GM23338 (cell line): ENCODE measurements around the gene RPL37. TPM values are rescaled to one million over a fixed set of nuclear protein-coding genes. Genes with fewer than 3 reads are reported as not detected.
"Not testable (repeated sequence)": the region's sequence is repeated elsewhere in the genome, so short reads cannot be mapped to it uniquely, and the experiment has no call there.

Experiments
- ATAC-seq: fragments of 200-7000 bp; cut with Tn5 transposase; 3 replicates; pipeline ENCODE4 v1.9.1; 2020
- DNase-seq: peaks from one replicate; pipeline ENCODE4 v3.0.0-alpha.2; 2015; ENCODE audit warnings: low spot score
- H2AFZ ChIP-seq: fragments of 200-600 bp; sonication (generic); 2 replicates; pipeline ENCODE4 v1.8.0; 2016; ENCODE audit warnings: antibody characterized with exemption, mild to moderate bottlenecking, moderate library complexity
- H3F3A ChIP-seq: fragments of 200-600 bp; sonication (generic); replicated peaks from 2 replicates; pipeline ENCODE4 v1.8.0; 2017; ENCODE audit warnings: antibody characterized with exemption, mixed run types, low read depth
- H3K27ac ChIP-seq: fragments of 200-600 bp; sonication (generic); 2 replicates; pipeline ENCODE4 v1.6.1; 2016; ENCODE audit warnings: low read depth
- H3K27me3 ChIP-seq: fragments of 200-600 bp; sonication (generic); 2 replicates; pipeline ENCODE4 v1.8.0; 2016; ENCODE audit warnings: mild to moderate bottlenecking, mixed run types, moderate library complexity; ENCODE audit not compliant: insufficient read depth
- H3K36me3 ChIP-seq: fragments of 200-600 bp; sonication (generic); 2 replicates; pipeline ENCODE4 v1.8.0; 2016; ENCODE audit warnings: mild to moderate bottlenecking; ENCODE audit not compliant: insufficient read depth
- H3K4me1 ChIP-seq: fragments of 200-600 bp; sonication (generic); 2 replicates; pipeline ENCODE4 v1.8.0; 2016; ENCODE audit warnings: mild to moderate bottlenecking, moderate library complexity; ENCODE audit not compliant: insufficient read depth
- H3K4me2 ChIP-seq: fragments of 200-600 bp; sonication (generic); 2 replicates; pipeline ENCODE4 v1.7.1; 2017; ENCODE audit warnings: mixed run types
- H3K4me3 ChIP-seq: fragments of 200-600 bp; sonication (generic); 2 replicates; pipeline ENCODE4 v1.6.1; 2016; ENCODE audit warnings: mixed run types
- H3K79me2 ChIP-seq: fragments of 200-600 bp; sonication (generic); replicated peaks from 2 replicates; pipeline ENCODE4 v1.8.0; 2017; ENCODE audit warnings: mild to moderate bottlenecking; ENCODE audit not compliant: insufficient read depth
- H3K9me2 ChIP-seq: fragments of 200-600 bp; sonication (generic); 2 replicates; pipeline ENCODE4 v1.8.0; 2017; ENCODE audit not compliant: insufficient read depth
- H4K20me1 ChIP-seq: fragments of 200-600 bp; sonication (generic); replicated peaks from 2 replicates; pipeline ENCODE4 v1.8.0; 2017; ENCODE audit warnings: mild to moderate bottlenecking; ENCODE audit not compliant: insufficient read depth
- H3K27ac Mint-ChIP-seq: 2 replicates; pipeline ENCODE4 v1.8.0; 2020; ENCODE audit warnings: inconsistent platforms, mild to moderate bottlenecking, moderate library complexity, mixed read lengths
- H3K27me3 Mint-ChIP-seq: 3 replicates; pipeline ENCODE4 v1.8.0; 2022; ENCODE audit warnings: low read depth, mild to moderate bottlenecking, moderate library complexity, mixed read lengths, inconsistent platforms; ENCODE audit not compliant: insufficient read depth, poor library complexity
- H3K36me3 Mint-ChIP-seq: 3 replicates; pipeline ENCODE4 v1.8.0; 2021; ENCODE audit warnings: low read depth, mild to moderate bottlenecking, inconsistent platforms, moderate library complexity, mixed read lengths
- H3K4me1 Mint-ChIP-seq: 3 replicates; pipeline ENCODE4 v1.8.0; 2020; ENCODE audit warnings: mild to moderate bottlenecking, inconsistent platforms, mixed read lengths
- H3K4me3 Mint-ChIP-seq: 3 replicates; pipeline ENCODE4 v1.8.0; 2021; ENCODE audit warnings: moderate library complexity, mild to moderate bottlenecking, inconsistent platforms, mixed read lengths
- H3K9me3 Mint-ChIP-seq: 3 replicates; pipeline ENCODE4 v1.8.0; 2020; ENCODE audit warnings: moderate library complexity, mild to moderate bottlenecking, inconsistent platforms, mixed read lengths
- CREB1 ChIP-seq: fragments of 250-450 bp; sonication (Bioruptor Pico); IDR thresholded peaks from 2 replicates; pipeline ENCODE4 v1.5.0; 2020; ENCODE audit warnings: low read depth, mild to moderate bottlenecking, moderate library complexity
- ETS1 ChIP-seq: IDR thresholded peaks from 2 replicates; pipeline ENCODE4 v1.6.1; 2016; ENCODE audit warnings: antibody characterized with exemption
- EZH2phosphoT487 ChIP-seq: fragments of 200-600 bp; sonication (generic); IDR thresholded peaks from one replicate; pipeline ENCODE4 v1.8.1; 2018; ENCODE audit warnings: antibody characterized with exemption; ENCODE audit not compliant: unreplicated experiment
- JUNB ChIP-seq: IDR thresholded peaks from one replicate; pipeline ENCODE4 v1.6.1; 2016; ENCODE audit warnings: antibody characterized with exemption; ENCODE audit not compliant: unreplicated experiment
- NANOG ChIP-seq: IDR thresholded peaks from 2 replicates; pipeline ENCODE4 v1.6.1; 2016; ENCODE audit warnings: antibody characterized with exemption, borderline replicate concordance
- POLR2AphosphoS5 ChIP-seq: IDR thresholded peaks from 2 replicates; pipeline ENCODE4 v1.6.1; 2016; ENCODE audit warnings: antibody characterized with exemption, low read depth
- ZNF114 ChIP-seq: fragments of 250-450 bp; sonication (Bioruptor Pico); IDR thresholded peaks from 2 replicates; pipeline ENCODE4 v1.5.0; 2020; ENCODE audit warnings: mild to moderate bottlenecking, moderate library complexity
- polyA plus RNA-seq: library from polyadenylated mRNA; unstranded; fragments of >200 nt; fragmentation: Nextera tagmentation; extraction: Ambion mirVana; gene quantifications from 2 replicates; pipeline ENCODE4 v1.2.1, GENCODE V29; 2016
- total RNA-seq: library from RNA; depleted of rRNA; stranded (reverse); fragments of >200 nt; shearing (Covaris generic); gene quantifications from 2 replicates; pipeline ENCODE4 v1.2.3, GENCODE V29; 2014
- TF ChIP-seq, protein P1 (sequence below): fragments of 250-450 bp; sonication (Bioruptor Pico); IDR thresholded peaks from 2 replicates; pipeline ENCODE4 v1.5.0; 2020; ENCODE audit warnings: mild to moderate bottlenecking, moderate library complexity

RPL37 gene
- total and polyA plus RNA-seq, 2 experiments from 2014 or later = 104 to 3,283 TPM

DNA sequence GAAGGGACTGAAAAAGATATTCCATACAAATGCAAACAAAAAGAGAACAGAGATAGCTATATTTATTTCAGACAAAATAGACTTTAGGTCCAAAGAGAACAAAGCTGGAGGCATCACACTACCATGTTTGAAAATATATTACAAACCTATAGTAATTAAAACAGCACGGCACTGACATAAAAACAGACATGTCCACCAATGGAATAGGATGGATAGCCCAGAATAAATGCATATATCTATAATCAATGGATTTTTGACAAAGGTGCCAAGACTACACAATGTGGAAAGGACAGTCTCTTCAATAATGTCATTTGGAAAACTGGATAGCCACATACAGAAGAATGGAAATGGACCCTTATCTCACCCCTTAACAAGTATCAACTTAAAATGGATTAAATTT is 47.0 kb downstream of the RPL37 start:
- no peaks in the 10 kb centered on the region; the same call in 1 of the 2 replicates for H3K36me3 ChIP-seq
- no peaks in the 10 kb centered on the region for H3K9me2 ChIP-seq
- no peaks in the 10 kb centered on the region for H3K27me3 Mint-ChIP-seq
- no peak overlapping the region for H3K4me2 ChIP-seq
- H3F3A ChIP-seq = no peaks in the 10 kb centered on the region
- DNase-seq (no peak), ATAC-seq (no peak)
- peaks cover 51% of the 10 kb centered on the region for H4K20me1 ChIP-seq
- H3K27me3 ChIP-seq = no peaks in the 10 kb centered on the region
- no peak overlapping the region for H2AFZ ChIP-seq
- TF ChIP-seq ETS1 (no peak), POLR2AphosphoS5 (no peak), CREB1 (no peak), NANOG (no peak), ZNF114 (CRISPR knock-in tag) (no peak), JUNB (no peak), EZH2phosphoT487 (no peak)
- TF ChIP-seq, protein P1, sequence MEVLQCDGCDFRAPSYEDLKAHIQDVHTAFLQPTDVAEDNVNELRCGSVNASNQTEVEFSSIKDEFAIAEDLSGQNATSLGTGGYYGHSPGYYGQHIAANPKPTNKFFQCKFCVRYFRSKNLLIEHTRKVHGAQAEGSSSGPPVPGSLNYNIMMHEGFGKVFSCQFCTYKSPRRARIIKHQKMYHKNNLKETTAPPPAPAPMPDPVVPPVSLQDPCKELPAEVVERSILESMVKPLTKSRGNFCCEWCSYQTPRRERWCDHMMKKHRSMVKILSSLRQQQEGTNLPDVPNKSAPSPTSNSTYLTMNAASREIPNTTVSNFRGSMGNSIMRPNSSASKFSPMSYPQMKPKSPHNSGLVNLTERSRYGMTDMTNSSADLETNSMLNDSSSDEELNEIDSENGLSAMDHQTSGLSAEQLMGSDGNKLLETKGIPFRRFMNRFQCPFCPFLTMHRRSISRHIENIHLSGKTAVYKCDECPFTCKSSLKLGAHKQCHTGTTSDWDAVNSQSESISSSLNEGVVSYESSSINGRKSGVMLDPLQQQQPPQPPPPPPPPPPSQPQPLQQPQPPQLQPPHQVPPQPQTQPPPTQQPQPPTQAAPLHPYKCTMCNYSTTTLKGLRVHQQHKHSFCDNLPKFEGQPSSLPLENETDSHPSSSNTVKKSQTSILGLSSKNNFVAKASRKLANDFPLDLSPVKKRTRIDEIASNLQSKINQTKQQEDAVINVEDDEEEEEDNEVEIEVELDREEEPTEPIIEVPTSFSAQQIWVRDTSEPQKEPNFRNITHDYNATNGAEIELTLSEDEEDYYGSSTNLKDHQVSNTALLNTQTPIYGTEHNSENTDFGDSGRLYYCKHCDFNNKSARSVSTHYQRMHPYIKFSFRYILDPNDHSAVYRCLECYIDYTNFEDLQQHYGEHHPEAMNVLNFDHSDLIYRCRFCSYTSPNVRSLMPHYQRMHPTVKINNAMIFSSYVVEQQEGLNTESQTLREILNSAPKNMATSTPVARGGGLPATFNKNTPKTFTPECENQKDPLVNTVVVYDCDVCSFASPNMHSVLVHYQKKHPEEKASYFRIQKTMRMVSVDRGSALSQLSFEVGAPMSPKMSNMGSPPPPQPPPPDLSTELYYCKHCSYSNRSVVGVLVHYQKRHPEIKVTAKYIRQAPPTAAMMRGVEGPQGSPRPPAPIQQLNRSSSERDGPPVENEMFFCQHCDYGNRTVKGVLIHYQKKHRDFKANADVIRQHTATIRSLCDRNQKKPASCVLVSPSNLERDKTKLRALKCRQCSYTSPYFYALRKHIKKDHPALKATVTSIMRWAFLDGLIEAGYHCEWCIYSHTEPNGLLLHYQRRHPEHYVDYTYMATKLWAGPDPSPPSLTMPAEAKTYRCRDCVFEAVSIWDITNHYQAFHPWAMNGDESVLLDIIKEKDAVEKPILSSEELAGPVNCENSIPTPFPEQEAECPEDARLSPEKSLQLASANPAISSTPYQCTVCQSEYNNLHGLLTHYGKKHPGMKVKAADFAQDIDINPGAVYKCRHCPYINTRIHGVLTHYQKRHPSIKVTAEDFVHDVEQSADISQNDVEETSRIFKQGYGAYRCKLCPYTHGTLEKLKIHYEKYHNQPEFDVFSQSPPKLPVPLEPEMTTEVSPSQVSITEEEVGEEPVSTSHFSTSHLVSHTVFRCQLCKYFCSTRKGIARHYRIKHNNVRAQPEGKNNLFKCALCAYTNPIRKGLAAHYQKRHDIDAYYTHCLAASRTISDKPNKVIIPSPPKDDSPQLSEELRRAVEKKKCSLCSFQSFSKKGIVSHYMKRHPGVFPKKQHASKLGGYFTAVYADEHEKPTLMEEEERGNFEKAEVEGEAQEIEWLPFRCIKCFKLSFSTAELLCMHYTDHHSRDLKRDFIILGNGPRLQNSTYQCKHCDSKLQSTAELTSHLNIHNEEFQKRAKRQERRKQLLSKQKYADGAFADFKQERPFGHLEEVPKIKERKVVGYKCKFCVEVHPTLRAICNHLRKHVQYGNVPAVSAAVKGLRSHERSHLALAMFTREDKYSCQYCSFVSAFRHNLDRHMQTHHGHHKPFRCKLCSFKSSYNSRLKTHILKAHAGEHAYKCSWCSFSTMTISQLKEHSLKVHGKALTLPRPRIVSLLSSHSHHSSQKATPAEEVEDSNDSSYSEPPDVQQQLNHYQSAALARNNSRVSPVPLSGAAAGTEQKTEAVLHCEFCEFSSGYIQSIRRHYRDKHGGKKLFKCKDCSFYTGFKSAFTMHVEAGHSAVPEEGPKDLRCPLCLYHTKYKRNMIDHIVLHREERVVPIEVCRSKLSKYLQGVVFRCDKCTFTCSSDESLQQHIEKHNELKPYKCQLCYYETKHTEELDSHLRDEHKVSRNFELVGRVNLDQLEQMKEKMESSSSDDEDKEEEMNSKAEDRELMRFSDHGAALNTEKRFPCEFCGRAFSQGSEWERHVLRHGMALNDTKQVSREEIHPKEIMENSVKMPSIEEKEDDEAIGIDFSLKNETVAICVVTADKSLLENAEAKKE (CRISPR knock-in tag) = no peak
- H3K4me3 ChIP-seq = no peak overlapping the region
- no peak overlapping the region for H3K27ac Mint-ChIP-seq
- H3K4me3 Mint-ChIP-seq = no peak overlapping the region
- H3K4me1 Mint-ChIP-seq = no peaks in the 10 kb centered on the region; the same call in 1 of the 3 replicates
- peaks cover 7% of the 10 kb centered on the region; the same call in 2 of the 3 replicates for H3K9me3 Mint-ChIP-seq
- no peak overlapping the region for H3K27ac ChIP-seq
- no peaks in the 10 kb centered on the region for H3K4me1 ChIP-seq
- H3K36me3 Mint-ChIP-seq = peaks cover 21% of the 10 kb centered on the region
- H3K79me2 ChIP-seq = peaks cover 100% of the 10 kb centered on the region

DNA sequence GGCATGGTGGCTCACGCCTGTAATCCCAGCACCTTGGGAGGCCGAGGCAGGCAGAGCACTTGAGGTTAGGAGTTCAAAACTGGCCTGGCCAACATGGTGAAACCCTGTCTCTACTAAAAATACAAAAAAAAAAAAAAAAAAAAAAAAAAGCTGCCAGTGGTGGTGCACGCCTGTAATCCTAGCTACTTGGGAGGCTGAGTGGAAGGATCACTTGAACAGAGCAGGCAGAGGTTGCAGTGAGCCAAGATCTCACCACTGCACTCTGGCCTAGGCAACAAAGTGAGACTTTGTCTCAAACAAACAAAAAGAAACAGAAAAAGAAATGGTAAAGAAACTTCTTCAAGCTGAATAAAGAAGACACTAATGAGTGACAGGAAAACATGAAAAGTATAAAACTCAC is 48.4 kb downstream of the RPL37 start:
- H3K36me3 Mint-ChIP-seq = peaks cover 21% of the 10 kb centered on the region
- not testable (repeated sequence) for DNase-seq, H2AFZ ChIP-seq, H3K9me2 ChIP-seq, H3K4me1 Mint-ChIP-seq, H3K9me3 Mint-ChIP-seq, H3K27me3 Mint-ChIP-seq, H3K27me3 ChIP-seq, ATAC-seq, H3K4me1 ChIP-seq, H3K27ac ChIP-seq, H3F3A ChIP-seq, H3K4me3 Mint-ChIP-seq, H3K4me3 ChIP-seq, H3K27ac Mint-ChIP-seq, H3K4me2 ChIP-seq, H3K36me3 ChIP-seq
- H3K79me2 ChIP-seq = peaks cover 100% of the 10 kb centered on the region
- H4K20me1 ChIP-seq = peaks cover 54% of the 10 kb centered on the region
